Upper lobe of left lung (tissue), 4 donors: Measurements from ENCODE around the gene STAG1.

ENCODE experiments used
- CTCF ChIP-seq, 6 experiments: fragments of 450-650 bp in 4 of 6; fragments of 200-600 bp in 2 of 6; sonication (generic) in 2 of 6; IDR thresholded peaks; one replicate each; pipeline ENCODE4 v1.5.1; 2016 to 2019; ENCODE audit warnings: antibody characterized with exemption in 6 of 6
- EP300 ChIP-seq, 4 donors: sonication (generic); formaldehyde crosslinking; IDR thresholded peaks; one replicate each; pipeline ENCODE4 v1.5.1; 2017; ENCODE audit warnings: antibody characterized with exemption in 4 of 4, control low read depth in 2 of 4
- POLR2A ChIP-seq, 4 donors: fragments of 450-650 bp; IDR thresholded peaks; one replicate each; pipeline ENCODE4 v1.5.1; 2016 to 2017; ENCODE audit warnings: antibody characterized with exemption in 4 of 4, mild to moderate bottlenecking in 2 of 4
- POLR2AphosphoS5 ChIP-seq, 2 donors: sonication (generic); formaldehyde crosslinking; IDR thresholded peaks; one replicate each; pipeline ENCODE4 v1.5.1; 2017; ENCODE audit warnings: antibody characterized with exemption in 2 of 2

DNA sequence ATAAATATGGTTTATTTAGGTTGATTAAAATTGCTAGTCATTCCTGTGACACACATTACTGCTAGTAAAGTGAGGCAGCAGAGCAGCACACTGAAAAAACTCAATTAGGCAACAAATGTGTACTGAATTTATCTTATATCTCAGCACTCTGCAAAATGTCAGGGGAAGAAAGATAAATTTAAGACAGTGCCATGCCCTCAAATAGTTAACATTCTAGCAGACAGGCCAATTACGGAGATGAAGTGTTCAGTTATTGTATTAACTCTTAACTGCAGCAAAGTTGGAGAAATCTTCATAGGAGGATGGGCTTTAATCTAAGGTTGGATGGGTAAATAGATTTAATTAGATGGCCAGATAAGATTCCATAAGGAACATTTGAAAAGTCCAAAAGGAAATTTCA is 374.2 kb downstream of the STAG1 start:
- no peak for TF ChIP-seq EP300 (IDR thresholded peaks at IDR 0.05)
- TF ChIP-seq POLR2A (IDR thresholded peaks at IDR 0.05) = no peak
- no peak for TF ChIP-seq POLR2AphosphoS5 (IDR thresholded peaks at IDR 0.05)
- no peak for TF ChIP-seq CTCF (IDR thresholded peaks at IDR 0.05)
